Amniotic stem cell (primary cell): ENCODE data around the gene TRPV4.
"Not testable (repeated sequence)": the region's sequence is repeated elsewhere in the genome, so short reads cannot be mapped to it uniquely, and the experiment has no call there.

ENCODE experiments used
- DNase-seq: peaks from one replicate; lab custom pipeline; 2025; lab: John Stamatoyannopoulos, UW

The TRPV4 gene

GRCh38 chr12:109833307-109834189, at the start of gene TRPV4:
TSS of gene TRPV4 (minus strand) at chr12:109833398. CDS start at chr12:109814796, 18,602 bp downstream.
- DNase-seq: no peak

- DNase-seq: no peak
These were observed 48.6 kb upstream of the TRPV4 start for GRCh38 chr12:109881752-109882151.

- no peak for DNase-seq
These were observed 47.7 kb upstream of the TRPV4 start for GRCh38 chr12:109880938-109881337.

- peak; percentile 67 for DNase-seq
These were observed 47.1 kb upstream of the TRPV4 start, which contains the start of gene GLTP for GRCh38 chr12:109880043-109880931. TSS of gene GLTP (minus strand) at chr12:109880541. CDS start at chr12:109880374, 167 bp downstream.

- no peak for DNase-seq
These were observed 46.3 kb upstream of the TRPV4 start for GRCh38 chr12:109879351-109880042.

GRCh38 chr12:109878749-109879148, 45.6 kb upstream of the TRPV4 start:
- no peak for DNase-seq

- no peak for DNase-seq
These were observed 45.0 kb upstream of the TRPV4 start for GRCh38 chr12:109878247-109878625.

- no peak for DNase-seq
These were observed 44.5 kb upstream of the TRPV4 start for GRCh38 chr12:109877504-109878246.

GRCh38 chr12:109876406-109876805, 43.2 kb upstream of the TRPV4 start:
- DNase-seq: no peak

GRCh38 chr12:109875572-109876131, 42.5 kb upstream of the TRPV4 start:
- no peak for DNase-seq

- no peak for DNase-seq
These were observed 40.5 kb upstream of the TRPV4 start for GRCh38 chr12:109873653-109874052.

- DNase-seq: no peak
These were observed 38.6 kb upstream of the TRPV4 start for GRCh38 chr12:109871668-109872314.

GRCh38 chr12:109870648-109871047, 37.5 kb upstream of the TRPV4 start:
- no peak for DNase-seq

- DNase-seq: no peak
These were observed 35.2 kb upstream of the TRPV4 start for GRCh38 chr12:109868182-109869051.

- no peak for DNase-seq
These were observed 31.7 kb upstream of the TRPV4 start for GRCh38 chr12:109864916-109865315.

GRCh38 chr12:109863847-109864712, 30.9 kb upstream of the TRPV4 start:
- DNase-seq: no peak

- DNase-seq: not testable (repeated sequence)
These were observed 29.3 kb upstream of the TRPV4 start for GRCh38 chr12:109862491-109862890.

- no peak for DNase-seq
These were observed 28.6 kb upstream of the TRPV4 start for GRCh38 chr12:109861689-109862314.
